Stimulated activated CD4-positive, alpha-beta T cell treated with anti-CD3 and anti-CD28 coated beads, Interleukin-4, amount 100 ng/mL, for 24 hours (primary cell): ENCODE data around the gene TBC1D3G.
"Not testable (repeated sequence)": the region's sequence is repeated elsewhere in the genome, so short reads cannot be mapped to it uniquely, and the experiment has no call there.

Source experiments
- DNase-seq: peaks from one replicate; pipeline ENCODE4 v3.0.0-alpha.2; 2020

Gene TBC1D3G

DNA sequence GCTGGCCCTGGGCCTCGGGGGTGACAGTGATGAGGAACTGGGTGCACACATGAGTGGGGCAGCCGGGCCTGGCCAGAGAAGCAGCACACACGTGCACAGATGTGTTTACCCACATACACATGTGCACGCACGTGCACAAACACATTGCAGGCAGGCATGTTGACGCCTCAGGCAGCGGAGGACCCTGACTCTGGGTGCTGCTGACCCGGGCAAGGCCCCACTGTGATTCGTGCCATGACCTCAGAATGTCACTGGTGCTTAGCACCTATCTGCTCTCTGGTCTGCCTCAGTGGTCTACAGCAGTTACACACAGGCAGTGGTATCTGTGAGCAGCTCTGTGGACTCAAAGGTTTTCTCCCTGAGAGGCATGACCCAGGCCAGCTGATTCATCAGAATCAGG lies at the start of gene TBC1D3G:
Gene TBC1D3G, plus strand, starts transcription at position 301 of the 400 bp plus-strand sequence. CDS start 1,528 bp downstream, outside the sequence.
- not testable (repeated sequence) for DNase-seq

DNA sequence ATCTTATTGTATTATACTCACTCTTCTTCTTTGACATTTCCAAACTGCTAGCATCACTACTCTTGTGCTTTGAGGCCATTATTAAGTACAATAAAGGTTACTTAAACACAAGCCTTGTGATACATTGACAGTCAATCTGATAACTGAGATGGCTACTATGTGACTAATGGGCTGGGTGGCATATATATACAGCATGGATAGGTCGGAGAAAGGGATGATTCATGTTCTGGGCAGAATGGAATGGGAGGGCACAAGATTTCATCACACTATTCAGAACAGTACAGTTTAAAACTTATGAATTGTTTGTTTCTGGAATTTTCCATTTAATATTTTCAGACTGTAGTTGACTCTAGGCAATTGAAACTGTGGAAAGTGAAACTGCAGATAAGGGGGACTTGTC lies 40.4 kb upstream of the TBC1D3G start:
- DNase-seq, result not testable (repeated sequence)

DNA sequence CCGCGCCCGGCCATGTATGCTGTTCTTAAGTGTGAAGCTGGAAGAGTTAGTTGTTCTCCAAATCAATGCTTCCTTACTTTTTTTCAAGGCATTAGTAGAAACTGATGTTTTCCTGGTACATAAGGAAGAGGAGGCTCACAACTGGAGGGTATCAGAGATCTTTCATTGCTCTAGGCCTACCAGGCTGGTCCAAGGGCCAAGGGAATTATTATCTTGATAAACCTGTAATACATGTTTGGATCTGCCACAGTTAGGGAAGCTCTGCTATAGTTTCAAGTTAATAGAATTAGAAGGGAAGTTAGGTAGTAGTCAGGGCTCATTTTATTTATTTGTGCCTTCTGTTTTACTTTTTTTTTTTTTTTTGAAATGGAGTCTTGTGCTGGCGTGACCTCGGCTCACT lies 39.5 kb upstream of the TBC1D3G start:
- DNase-seq, result not testable (repeated sequence)

DNA sequence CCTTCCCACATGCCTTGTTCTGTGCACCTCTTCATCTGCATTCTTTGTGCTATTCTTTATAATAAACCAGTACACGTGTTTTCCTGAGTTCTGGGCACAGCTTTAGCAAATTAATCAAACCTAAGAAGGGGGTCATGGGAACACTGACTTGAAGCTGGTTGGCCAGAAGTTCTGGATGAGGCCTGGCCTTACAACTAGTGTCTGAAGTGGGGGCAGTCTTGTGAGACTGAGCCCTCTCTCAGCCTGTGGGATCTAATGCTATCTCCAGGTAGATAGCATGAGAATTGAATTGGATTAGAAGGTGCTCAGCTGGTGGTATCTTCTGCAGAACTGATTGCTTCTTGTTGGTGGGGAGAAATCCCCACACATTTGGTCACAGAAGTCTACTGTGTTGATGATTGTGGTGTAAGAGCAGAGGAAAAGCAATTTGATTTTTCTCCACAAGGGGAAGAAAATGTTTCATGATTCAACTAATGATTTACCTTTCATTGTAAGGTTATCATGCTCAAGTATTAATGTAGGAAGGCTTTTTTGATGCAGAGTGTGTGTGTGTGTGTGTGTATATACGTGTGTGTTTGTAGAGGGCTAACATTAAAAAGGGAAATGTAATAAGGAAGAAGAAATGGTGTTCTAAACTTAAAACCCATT lies 33.6 kb upstream of the TBC1D3G start:
- DNase-seq, result not testable (repeated sequence)

- not testable (repeated sequence) for DNase-seq
Measured at GRCh38 chr17:36295161-36295560, 28.5 kb upstream of the TBC1D3G start.

DNA sequence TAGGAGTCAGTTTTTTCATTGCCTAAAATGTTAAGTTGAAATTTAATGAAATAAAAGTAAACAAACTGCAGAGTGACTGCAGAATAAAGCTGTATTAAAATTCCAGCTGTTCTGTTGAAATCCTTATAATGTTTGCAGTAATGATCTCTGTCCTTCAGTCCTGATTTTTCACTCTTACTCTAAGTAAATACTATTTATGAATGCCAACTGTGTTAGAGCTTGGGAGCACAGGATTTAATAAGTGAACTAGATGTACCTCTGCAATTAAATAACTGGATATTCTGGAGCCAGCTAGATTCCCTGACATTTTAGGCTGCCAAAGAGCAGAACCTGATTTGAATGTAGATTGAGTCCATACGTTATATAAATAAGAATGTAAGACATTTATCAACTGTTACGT lies 7.9 kb upstream of the TBC1D3G start:
- DNase-seq, result not testable (repeated sequence)

- not testable (repeated sequence) for DNase-seq
Measured at GRCh38 chr17:36362496-36362895, 38.8 kb downstream of the TBC1D3G start.

DNA sequence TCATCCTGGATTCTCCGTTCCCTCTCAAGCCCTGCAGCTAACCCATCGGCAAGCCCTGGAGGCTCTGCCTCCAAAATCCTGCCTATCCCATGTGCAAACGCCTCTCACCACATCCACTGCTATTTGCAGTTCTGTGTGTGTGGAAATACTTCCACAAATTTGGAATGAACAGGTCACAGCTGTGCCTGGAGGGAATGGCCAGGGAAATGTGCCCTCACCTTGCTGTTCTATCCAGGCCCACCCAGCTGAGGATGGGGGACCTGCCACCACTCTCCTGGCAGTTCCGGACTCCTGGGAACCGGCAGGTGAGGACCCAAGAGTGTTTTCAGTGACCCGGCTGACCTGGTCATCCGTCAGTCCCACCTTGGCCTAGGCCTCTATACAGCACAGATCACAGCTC lies 52.3 kb downstream of the TBC1D3G start:
- not testable (repeated sequence) for DNase-seq
